GM12891 (cell line): ENCODE results near the gene ARID1B.

Experiments used
- DNase-seq: peaks from one replicate; pipeline ENCODE4 v3.0.0; 2011; ENCODE audit warnings: low spot score; ENCODE audit not compliant: insufficient read length
- FAIRE-seq: peaks from 2 replicates; lab custom pipeline; 2011; peaks lifted over from hg19 to GRCh38; lab: Jason Lieb, UNC
- PAX5 ChIP-seq: IDR thresholded peaks from 2 replicates; pipeline ENCODE4 v1.6.1; 2011; ENCODE audit warnings: low read length, moderate library complexity, mild to moderate bottlenecking; ENCODE audit not compliant: insufficient read depth, severe bottlenecking
- POLR2A ChIP-seq: IDR thresholded peaks from 2 replicates; pipeline ENCODE4 v1.6.1; 2011; ENCODE audit warnings: low read depth, low read length, control low read depth
- POLR2AphosphoS5 ChIP-seq: IDR thresholded peaks from 2 replicates; pipeline ENCODE4 v1.6.1; 2011; ENCODE audit warnings: low read depth, low read length, control low read depth
- POU2F2 ChIP-seq: IDR thresholded peaks from 2 replicates; pipeline ENCODE4 v1.6.1; 2011; ENCODE audit warnings: low read depth, mild to moderate bottlenecking, control low read depth, low read length, moderate library complexity
- SPI1 ChIP-seq: IDR thresholded peaks from 2 replicates; pipeline ENCODE4 v1.6.1; 2011; ENCODE audit warnings: low read depth, low read length, control low read depth
- TAF1 ChIP-seq: IDR thresholded peaks from 2 replicates; pipeline ENCODE4 v1.6.1; 2011; ENCODE audit warnings: low read depth, low read length, control low read depth

ARID1B gene

DNA sequence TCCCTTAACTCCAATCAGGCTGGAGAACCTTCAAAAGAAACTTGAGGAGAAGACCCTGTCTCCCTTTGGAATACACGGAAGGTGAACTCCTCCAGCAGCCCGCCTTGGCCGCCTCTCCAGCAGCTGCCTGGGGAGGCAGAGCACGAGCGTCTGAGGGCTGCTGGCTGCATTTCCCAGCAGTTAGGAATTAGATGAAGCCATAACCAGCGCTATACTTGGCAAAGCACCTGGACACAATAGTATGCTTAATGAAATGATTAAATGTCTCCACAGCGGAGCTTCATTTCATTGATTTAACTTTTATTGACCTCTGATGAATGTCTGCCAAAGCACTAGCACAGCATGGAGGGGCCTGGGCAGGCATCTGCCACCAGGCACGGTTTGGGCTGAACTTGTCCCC lies 472.6 kb downstream of the ARID1B start:
- no peak for FAIRE-seq
- DNase-seq, result no peak
- TF ChIP-seq POLR2AphosphoS5 (no peak), POLR2A (no peak)

GRCh38 chr6:157251586-157252247 lies 474.5 kb downstream of the ARID1B start:
- no peak for DNase-seq
- FAIRE-seq, result no peak
- TF ChIP-seq SPI1 (no peak), POU2F2 (no peak)

DNA sequence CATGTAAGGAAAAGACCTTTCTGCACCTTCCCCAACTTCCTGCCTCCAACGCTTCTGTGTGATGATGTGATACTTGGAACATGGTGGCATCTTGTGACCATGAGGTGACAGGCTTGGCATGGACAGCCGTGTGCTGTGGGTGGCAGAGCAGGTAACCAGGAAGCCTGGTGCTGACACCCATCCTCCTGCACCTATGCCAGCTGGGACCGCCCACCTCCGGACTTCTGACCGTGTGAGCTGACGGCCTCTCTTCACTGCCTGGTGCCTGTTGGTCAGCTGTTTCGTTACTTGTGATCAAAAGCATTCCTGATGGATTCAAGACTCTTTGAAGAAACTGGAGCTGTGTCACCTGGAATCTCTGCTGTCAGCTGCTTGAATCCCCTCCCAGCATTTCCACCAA lies 475.8 kb downstream of the ARID1B start:
- FAIRE-seq, result no peak
- TF ChIP-seq POLR2AphosphoS5 (no peak), SPI1 (no peak), PAX5 (no peak), POLR2A (no peak), POU2F2 (no peak), TAF1 (no peak)

GRCh38 chr6:157253699-157254098 lies 476.5 kb downstream of the ARID1B start:
- DNase-seq (no peak), FAIRE-seq (no peak)
- no peak for TF ChIP-seq POU2F2
- TF ChIP-seq TAF1, result no peak
- TF ChIP-seq PAX5, result no peak
- TF ChIP-seq POLR2AphosphoS5, result no peak
- no peak for TF ChIP-seq POLR2A
- no peak for TF ChIP-seq SPI1

More for the DNA sequence above, 475.8 kb downstream of the ARID1B start:
- no peak for DNase-seq

DNA sequence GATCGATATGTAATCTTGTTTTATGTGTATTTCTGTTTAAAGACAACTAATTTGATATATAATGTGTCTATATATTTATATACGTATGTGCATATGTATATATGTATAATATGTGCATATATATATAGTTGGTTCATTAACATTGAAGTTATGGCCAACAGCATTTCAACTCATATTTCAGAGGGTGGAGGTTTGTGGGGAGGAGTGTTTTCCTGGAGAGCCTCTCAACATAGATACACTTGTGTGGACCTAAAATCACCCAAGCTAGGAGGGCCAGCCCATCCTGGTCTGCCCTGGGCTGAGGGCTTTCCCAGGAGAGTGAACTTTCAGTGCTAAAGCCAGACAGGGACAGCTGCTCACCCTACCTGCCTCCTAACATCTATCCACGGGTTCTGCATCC lies 477.4 kb downstream of the ARID1B start:
- FAIRE-seq, result no peak
- DNase-seq, result no peak
- TF ChIP-seq POLR2A, result no peak
- no peak for TF ChIP-seq PAX5
- no peak for TF ChIP-seq POLR2AphosphoS5
- no peak for TF ChIP-seq POU2F2
- no peak for TF ChIP-seq TAF1
- TF ChIP-seq SPI1, result no peak

GRCh38 chr6:157255079-157255478 lies 477.9 kb downstream of the ARID1B start:
- TF ChIP-seq POLR2A (no peak), PAX5 (no peak), SPI1 (no peak), POLR2AphosphoS5 (no peak), TAF1 (no peak), POU2F2 (no peak)
- no peak for DNase-seq
- no peak for FAIRE-seq

DNA sequence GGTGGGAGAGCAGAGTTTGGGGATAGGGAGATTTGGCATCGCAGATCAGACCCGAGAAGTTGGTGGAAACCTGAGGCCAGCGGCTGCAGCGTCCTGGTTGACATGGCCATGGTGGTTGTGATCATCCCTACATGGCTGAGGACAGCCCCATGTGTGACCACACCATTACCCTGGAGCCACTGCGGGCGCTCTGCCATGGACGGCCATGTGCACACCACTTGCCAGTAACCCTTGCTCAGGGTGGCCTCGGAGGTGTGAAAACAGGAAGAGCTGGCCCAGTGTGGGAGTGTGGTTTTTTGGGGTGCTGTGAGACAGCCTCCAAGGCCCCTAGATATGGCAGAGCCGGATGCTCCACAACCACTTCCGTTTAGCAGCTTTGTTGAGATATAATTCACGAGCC lies 481.7 kb downstream of the ARID1B start:
- DNase-seq (no peak), FAIRE-seq (no peak)
- no peak for TF ChIP-seq TAF1
- TF ChIP-seq PAX5, result no peak
- no peak for TF ChIP-seq POU2F2
- no peak for TF ChIP-seq POLR2AphosphoS5
- no peak for TF ChIP-seq POLR2A
- TF ChIP-seq SPI1, result no peak

DNA sequence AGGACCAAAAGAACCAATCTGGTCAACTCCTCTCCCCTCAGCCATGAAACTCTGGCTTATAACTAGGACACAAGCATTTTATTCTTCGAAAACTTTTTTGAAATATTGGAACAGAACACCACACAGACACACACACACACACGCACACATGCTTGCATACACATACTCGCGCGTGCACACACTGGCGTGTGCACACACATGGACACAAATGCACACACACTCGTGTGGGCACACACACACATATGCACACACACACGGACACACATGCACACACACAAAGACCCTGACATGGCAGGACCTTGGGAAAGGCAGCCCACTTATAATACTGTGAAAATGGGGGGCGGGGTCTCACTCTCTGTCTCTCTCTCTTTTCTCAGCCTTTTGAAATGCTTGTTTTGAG lies 482.3 kb downstream of the ARID1B start:
- FAIRE-seq, result no peak
- no peak for TF ChIP-seq TAF1
- TF ChIP-seq SPI1, result no peak
- TF ChIP-seq POLR2AphosphoS5, result no peak
- no peak for TF ChIP-seq PAX5
- TF ChIP-seq POLR2A, result no peak

More for the DNA sequence above, 482.3 kb downstream of the ARID1B start:
- no peak for DNase-seq
